Natural killer cell (primary cell): ENCODE data around the gene RRN3. TPM values are rescaled to one million over a fixed set of nuclear protein-coding genes. Genes with fewer than 3 reads are reported as not detected.
A peak's percentile ranks its signal among the peaks of the same experiment; 100 is the strongest.

Source experiments
- ATAC-seq, 3 donors: fragments of 150-1000 bp in 2 of 3; fragments of 200-7000 bp in 1 of 3; cut with Tn5 transposase; 1 replicate in 1 of 3; 2 replicates in 2 of 3; pipeline ENCODE4 v1.10.0; 2021; ENCODE audit warnings: mild to moderate bottlenecking in 2 of 3, moderate library complexity in 2 of 3
- DNase-seq, 2 donors: peaks; one replicate each; pipeline versions ENCODE4 v3.0.0 to v3.0.0-alpha.2; 2013 to 2021; ENCODE audit warnings: mixed read lengths in 1 of 2
- H3K27ac ChIP-seq: one replicate; pipeline ENCODE4 v1.5.1; 2013; ENCODE audit warnings: mild to moderate bottlenecking, low read length
- H3K27me3 ChIP-seq: one replicate; pipeline ENCODE4 v1.6.1; 2013; ENCODE audit warnings: low read length; ENCODE audit not compliant: control insufficient read depth, insufficient read depth
- H3K36me3 ChIP-seq: one replicate; pipeline ENCODE4 v1.6.1; 2013; ENCODE audit warnings: low read length; ENCODE audit not compliant: control insufficient read depth, insufficient read depth
- H3K4me1 ChIP-seq: one replicate; pipeline ENCODE4 v1.6.1; 2013; ENCODE audit warnings: low read length; ENCODE audit not compliant: control insufficient read depth, insufficient read depth
- H3K4me3 ChIP-seq: one replicate; pipeline ENCODE4 v1.5.1; 2013; ENCODE audit warnings: low read length
- H3K9me3 ChIP-seq: one replicate; pipeline ENCODE4 v1.6.1; 2013; ENCODE audit warnings: low read length; ENCODE audit not compliant: control insufficient read depth, insufficient read depth
- H3K27ac Mint-ChIP-seq, 2 donors: one replicate each; pipeline ENCODE4 v1.8.0; 2022; ENCODE audit warnings: mild to moderate bottlenecking in 2 of 2, mixed read lengths in 2 of 2, moderate library complexity in 1 of 2
- H3K27me3 Mint-ChIP-seq, 2 donors: one replicate each; pipeline ENCODE4 v1.8.0; 2022; ENCODE audit warnings: low read depth in 2 of 2, mixed read lengths in 2 of 2
- H3K36me3 Mint-ChIP-seq: one replicate; pipeline ENCODE4 v1.8.0; 2022; ENCODE audit warnings: mixed read lengths
- H3K4me1 Mint-ChIP-seq, 2 donors: one replicate each; pipeline ENCODE4 v1.8.0; 2022; ENCODE audit warnings: mixed read lengths in 2 of 2
- H3K4me3 Mint-ChIP-seq: one replicate; pipeline ENCODE4 v1.8.0; 2022; ENCODE audit warnings: mild to moderate bottlenecking, moderate library complexity, mixed read lengths
- H3K9me3 Mint-ChIP-seq, 2 donors: one replicate each; pipeline ENCODE4 v1.8.0; 2022; ENCODE audit warnings: mixed read lengths in 2 of 2
- CTCF ChIP-seq: fragments of 200-600 bp; IDR thresholded peaks from one replicate; pipeline ENCODE4 v1.8.0; 2022; ENCODE audit warnings: antibody characterized with exemption
- WGBS: methylation state at CpG from one replicate; pipeline ENCODE4 v1.1.7; 2013; ENCODE audit warnings: missing lambda C conversion rate; ENCODE audit not compliant: insufficient coverage; 5-methylcytosine and 5-hydroxymethylcytosine counted together
- intact Hi-C: fragments of 100-400 bp; cut with micrococcal nuclease; formaldehyde crosslinking; loops from one replicate; pipeline ENCODE4 v1.14.2; 2022
- total RNA-seq, 4 donors: library from RNA; stranded (reverse); fragments of 120-200 nt in 1 of 4; gene quantifications; one replicate each; pipeline versions ENCODE4 v1.2.3 to v1.2.4, GENCODE V29; 2013 to 2022

The RRN3 gene
- total RNA-seq, 3 donors from 2014 or later (not counting 1 experiment from before 2014, with no cell fraction given) = 40.8 to 45.3 (median 43.4) TPM

- Mint-ChIP-seq H3K27ac (peak overlapping the region in 1 of 2 donors; percentile 38), H3K9me3 (no peaks in the 10 kb centered on the region), H3K27me3 (no peaks in the 10 kb centered on the region), H3K4me3 (no peak overlapping the region), H3K36me3 (no peaks in the 10 kb centered on the region), H3K4me1 (peaks cover 4 to 5% of the 10 kb centered on the region in 2 donors)
- DNase-seq = no peak
- Histone ChIP-seq H3K4me3 (no peak overlapping the region), H3K36me3 (peaks cover 42% of the 10 kb centered on the region), H3K9me3 (no peaks in the 10 kb centered on the region), H3K27ac (no peak overlapping the region), H3K27me3 (no peaks in the 10 kb centered on the region), H3K4me1 (no peaks in the 10 kb centered on the region)
- intact Hi-C loops = no loop called here
- 64% methylated on average over 16 of the region's 16 CpGs for WGBS
- TF ChIP-seq CTCF = no peak
- ATAC-seq = peak in 1 of 3 donors; percentile 45
Measured at GRCh38 chr16:15041271-15042004, 52.6 kb downstream of the RRN3 start.

- no peak overlapping the region for H3K4me3 ChIP-seq
- Mint-ChIP-seq H3K27me3 (no peaks in the 10 kb centered on the region), H3K4me3 (no peak overlapping the region), H3K9me3 (no peaks in the 10 kb centered on the region), H3K36me3 (no peaks in the 10 kb centered on the region), H3K27ac (no peak overlapping the region), H3K4me1 (peaks cover 4 to 5% of the 10 kb centered on the region in 2 donors)
- ATAC-seq (no peak), DNase-seq (no peak)
- TF ChIP-seq CTCF = no peak
- no peaks in the 10 kb centered on the region for H3K27me3 ChIP-seq
- peaks cover 69% of the 10 kb centered on the region for H3K36me3 ChIP-seq
- no peak overlapping the region for H3K27ac ChIP-seq
- H3K9me3 ChIP-seq = no peaks in the 10 kb centered on the region
- intact Hi-C loops = no loop called here
- H3K4me1 ChIP-seq = no peaks in the 10 kb centered on the region
- WGBS = 97% methylated on average over 9 of the region's 9 CpGs
Measured at GRCh38 chr16:15038689-15039088, 55.4 kb downstream of the RRN3 start.

GRCh38 chr16:15037745-15038144 is 56.3 kb downstream of the RRN3 start:
- H3K4me1 Mint-ChIP-seq = peaks cover 4 to 5% of the 10 kb centered on the region in 2 donors
- TF ChIP-seq CTCF = no peak
- 96% methylated on average over 2 of the region's 4 CpGs for WGBS
- H3K27me3 ChIP-seq = no peaks in the 10 kb centered on the region
- H3K4me3 Mint-ChIP-seq = no peak overlapping the region
- no peak overlapping the region for H3K4me3 ChIP-seq
- H3K4me1 ChIP-seq = no peaks in the 10 kb centered on the region
- H3K9me3 ChIP-seq = no peaks in the 10 kb centered on the region
- H3K27me3 Mint-ChIP-seq = no peaks in the 10 kb centered on the region
- peaks cover 78% of the 10 kb centered on the region for H3K36me3 ChIP-seq
- no peak overlapping the region for H3K27ac ChIP-seq
- H3K36me3 Mint-ChIP-seq = no peaks in the 10 kb centered on the region
- no peaks in the 10 kb centered on the region for H3K9me3 Mint-ChIP-seq
- ATAC-seq (no peak), DNase-seq (no peak)
- intact Hi-C loops = no loop called here
- H3K27ac Mint-ChIP-seq = peak overlapping the region in 1 of 2 donors; percentile 57

- Histone ChIP-seq H3K36me3 (peaks cover 83% of the 10 kb centered on the region), H3K27me3 (no peaks in the 10 kb centered on the region), H3K27ac (no peak overlapping the region), H3K4me3 (no peak overlapping the region), H3K4me1 (peaks cover 6% of the 10 kb centered on the region), H3K9me3 (no peaks in the 10 kb centered on the region)
- WGBS = 91% methylated on average over 10 of the region's 10 CpGs
- H3K27ac Mint-ChIP-seq = no peak overlapping the region
- ATAC-seq = no peak
- H3K36me3 Mint-ChIP-seq = no peaks in the 10 kb centered on the region
- intact Hi-C loops = no loop called here
- TF ChIP-seq CTCF = no peak
- no peaks in the 10 kb centered on the region for H3K9me3 Mint-ChIP-seq
- no peak for DNase-seq
- H3K4me1 Mint-ChIP-seq = peaks cover 4 to 5% of the 10 kb centered on the region in 2 donors
- H3K27me3 Mint-ChIP-seq = no peaks in the 10 kb centered on the region
- H3K4me3 Mint-ChIP-seq = no peak overlapping the region
Measured at GRCh38 chr16:15037003-15037402, 57.1 kb downstream of the RRN3 start.
